ENCODE data around the gene RAD9A.

The RAD9A gene

GRCh38 chr11:67387518-67387917 is 4.3 kb upstream of the RAD9A start:
- H3K4me3 ChIP-seq (ENCODE audit: low read depth, low read length): no peak overlapping the region
- DNase-seq (ENCODE audit: low read depth, low spot score): no peak
- TF ChIP-seq CTCF (IDR thresholded peaks at IDR 0.05; ENCODE audit: low read depth, low read length): no peak
- in situ Hi-C loops (cut with HindIII; ENCODE audit: low sequenced_read_pairs): no loop called here

GRCh38 chr11:67389477-67389876 is 2.3 kb upstream of the RAD9A start:
- DNase-seq (ENCODE audit: low read depth, low spot score): no peak
- peak; percentile 77 for TF ChIP-seq CTCF (IDR thresholded peaks at IDR 0.05; ENCODE audit: low read depth, low read length)
- in situ Hi-C loops (cut with HindIII; ENCODE audit: low sequenced_read_pairs): no loop called here
- no peak overlapping the region for H3K4me3 ChIP-seq (ENCODE audit: low read depth, low read length)

GRCh38 chr11:67390947-67391303 is 861 bp upstream of the RAD9A start:
- in situ Hi-C loops (cut with HindIII; ENCODE audit: low sequenced_read_pairs): no loop called here
- peak overlapping the region; percentile 81 for H3K4me3 ChIP-seq (ENCODE audit: low read depth, low read length)
- TF ChIP-seq CTCF (IDR thresholded peaks at IDR 0.05; ENCODE audit: low read depth, low read length): no peak
- DNase-seq (ENCODE audit: low read depth, low spot score): no peak

- H3K4me3 ChIP-seq (ENCODE audit: low read depth, low read length): peak overlapping the region; percentile 81
- no peak for TF ChIP-seq CTCF (IDR thresholded peaks at IDR 0.05; ENCODE audit: low read depth, low read length)
- in situ Hi-C loops (cut with HindIII; ENCODE audit: low sequenced_read_pairs): no loop called here
- no peak for DNase-seq (ENCODE audit: low read depth, low spot score)
These were observed 463 bp downstream of the RAD9A start for GRCh38 chr11:67392183-67392715.

- no peak for TF ChIP-seq CTCF (IDR thresholded peaks at IDR 0.05; ENCODE audit: low read depth, low read length)
- DNase-seq (ENCODE audit: low read depth, low spot score): no peak
- in situ Hi-C loops (cut with HindIII; ENCODE audit: low sequenced_read_pairs): no loop called here
- H3K4me3 ChIP-seq (ENCODE audit: low read depth, low read length): no peak overlapping the region
These were observed 1.7 kb downstream of the RAD9A start for GRCh38 chr11:67393437-67393836.

GRCh38 chr11:67393990-67394389 is 2.2 kb downstream of the RAD9A start:
- TF ChIP-seq CTCF (IDR thresholded peaks at IDR 0.05; ENCODE audit: low read depth, low read length): no peak
- DNase-seq (ENCODE audit: low read depth, low spot score): no peak
- in situ Hi-C loops (cut with HindIII; ENCODE audit: low sequenced_read_pairs): no loop called here

More at GRCh38 chr11:67393990-67394389, 2.2 kb downstream of the RAD9A start:
- no peak overlapping the region for H3K4me3 ChIP-seq (ENCODE audit: low read depth, low read length)

Measured in astrocyte of the spinal cord (primary cell).